Gastrocnemius medialis (tissue), 4 donors: ENCODE results near the gene MAPKAP1. TPM values are rescaled to one million over a fixed set of nuclear protein-coding genes. Genes with fewer than 3 reads are reported as not detected.

ENCODE experiments used
- ATAC-seq, 2 donors: fragments of 150-250 bp; one replicate each; pipeline ENCODE4 v1.9.1; 2016
- DNase-seq, 2 donors: peaks; one replicate each; pipeline ENCODE4 v3.0.0-alpha.2; 2019
- H3K27ac ChIP-seq, 4 donors: fragments of 200-600 bp; sonication (generic); 1 replicate in 1 of 4; 2 replicates in 3 of 4; pipeline ENCODE4 v1.5.1; 2016 to 2018; ENCODE audit warnings: mild to moderate bottlenecking in 2 of 4, moderate library complexity in 1 of 4
- H3K27me3 ChIP-seq, 3 donors: fragments of 200-600 bp; sonication (generic) in 2 of 3; 1 replicate in 1 of 3; 2 replicates in 2 of 3; pipeline versions ENCODE4 v1.5.1 to v1.6.0; 2016 to 2019; ENCODE audit warnings: mild to moderate bottlenecking in 1 of 3, moderate library complexity in 1 of 3
- H3K36me3 ChIP-seq, 2 donors: fragments of 200-600 bp; sonication (generic) in 1 of 2; one replicate each; pipeline ENCODE4 v1.5.1; 2017 to 2018
- H3K4me1 ChIP-seq, 2 donors: fragments of 200-600 bp; sonication (generic) in 1 of 2; one replicate each; pipeline ENCODE4 v1.5.1; 2016 to 2017; ENCODE audit warnings: mild to moderate bottlenecking in 2 of 2
- H3K4me3 ChIP-seq, 4 donors: fragments of 200-600 bp; sonication (generic) in 3 of 4; 1 replicate in 1 of 4; 2 replicates in 3 of 4; pipeline ENCODE4 v1.5.1; 2016 to 2019; ENCODE audit warnings: mild to moderate bottlenecking in 2 of 4
- H3K9me3 ChIP-seq, 3 donors: fragments of 200-600 bp; sonication (generic) in 2 of 3; 1 replicate in 1 of 3; 2 replicates in 2 of 3; pipeline ENCODE4 v1.5.1; 2016 to 2019
- POLR2A ChIP-seq, 2 donors: fragments of 450-650 bp; IDR thresholded peaks; one replicate each; pipeline ENCODE4 v1.6.1; 2017; ENCODE audit warnings: antibody characterized with exemption in 2 of 2, mild to moderate bottlenecking in 2 of 2, moderate library complexity in 2 of 2
- in situ Hi-C, 4 donors: fragments of 200-750 bp; cut with MboI; loops; one replicate each; pipeline versions ENCODE4 v1.15.0 to v1.8.0; 2017; ENCODE audit warnings: low sequenced_read_pairs in 4 of 4
- intact Hi-C: fragments of 100-400 bp; cut with DNase I; formaldehyde crosslinking; loops from one replicate; pipeline ENCODE4 v1.15.1; 2023; ENCODE audit warnings: low total_unique reads
- total RNA-seq, 4 donors: library from RNA; depleted of rRNA; stranded (reverse); fragments of >200 nt; gene quantifications; one replicate each; pipeline versions ENCODE4 v1.1.0 to v1.2.3, GENCODE V29; 2016
- TF ChIP-seq, protein P1 (sequence below), 5 experiments: fragments of 450-650 bp in 3 of 5; fragments of 200-600 bp in 2 of 5; sonication (generic) in 2 of 5; IDR thresholded peaks in 4 of 5; conservative IDR thresholded peaks in 1 of 5; 1 replicate in 4 of 5; 2 replicates in 1 of 5; pipeline ENCODE4 v1.5.1; 2016 to 2019; ENCODE audit warnings: antibody characterized with exemption in 5 of 5, mild to moderate bottlenecking in 3 of 5, moderate library complexity in 3 of 5

The MAPKAP1 gene
- total RNA-seq, 4 donors from 2014 or later, result 58.2 to 123 (median 104) TPM

DNA sequence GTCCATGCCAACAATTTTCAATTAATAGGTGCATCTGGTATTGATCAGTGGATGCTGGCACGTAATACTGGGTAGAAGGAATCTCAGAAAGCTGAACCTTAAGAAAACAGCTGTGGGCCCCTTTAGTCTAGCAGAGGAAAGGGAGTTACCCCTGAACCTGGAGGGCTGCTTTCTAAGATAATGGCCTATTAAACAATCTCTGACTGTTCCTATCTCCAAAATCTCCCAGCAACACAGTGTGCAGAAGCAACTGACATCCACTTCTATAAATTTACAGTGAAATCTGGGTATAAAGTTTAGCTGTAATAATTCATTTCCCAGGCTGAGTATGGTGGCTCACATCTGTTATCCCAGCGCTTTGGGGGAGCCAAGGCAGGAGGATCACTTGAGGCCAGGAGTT lies 198.8 kb downstream of the MAPKAP1 start:
- in situ Hi-C loops, result no loop called here
- H3K4me1 ChIP-seq, result peaks cover 30 to 35% of the 10 kb centered on the region in 2 donors

DNA sequence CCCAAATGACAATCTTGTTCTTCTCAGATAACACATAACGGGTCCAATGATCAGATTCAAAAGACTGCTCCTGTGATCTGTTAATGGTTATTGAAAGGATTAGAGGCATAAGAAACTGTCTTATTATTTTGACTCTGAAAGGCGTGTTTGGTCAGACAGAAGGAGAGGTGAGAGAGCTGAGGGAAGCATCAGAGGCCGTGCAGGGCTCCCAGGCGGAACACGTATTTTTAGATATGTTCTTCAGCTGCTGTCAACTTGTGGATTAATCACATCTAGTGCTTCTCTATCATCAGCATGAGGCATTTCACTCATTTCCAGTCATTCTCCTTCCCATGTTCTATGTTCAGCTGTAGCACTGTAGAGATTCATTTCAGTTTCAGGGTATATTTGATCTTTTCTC lies 199.8 kb downstream of the MAPKAP1 start:
- H3K4me1 ChIP-seq, result peaks cover 23 to 30% of the 10 kb centered on the region in 2 donors
- in situ Hi-C loops, result no loop called here

More for the DNA sequence above, 198.8 kb downstream of the MAPKAP1 start:
- no peak for TF ChIP-seq POLR2A (IDR thresholded peaks at IDR 0.05)
- TF ChIP-seq, protein P1, sequence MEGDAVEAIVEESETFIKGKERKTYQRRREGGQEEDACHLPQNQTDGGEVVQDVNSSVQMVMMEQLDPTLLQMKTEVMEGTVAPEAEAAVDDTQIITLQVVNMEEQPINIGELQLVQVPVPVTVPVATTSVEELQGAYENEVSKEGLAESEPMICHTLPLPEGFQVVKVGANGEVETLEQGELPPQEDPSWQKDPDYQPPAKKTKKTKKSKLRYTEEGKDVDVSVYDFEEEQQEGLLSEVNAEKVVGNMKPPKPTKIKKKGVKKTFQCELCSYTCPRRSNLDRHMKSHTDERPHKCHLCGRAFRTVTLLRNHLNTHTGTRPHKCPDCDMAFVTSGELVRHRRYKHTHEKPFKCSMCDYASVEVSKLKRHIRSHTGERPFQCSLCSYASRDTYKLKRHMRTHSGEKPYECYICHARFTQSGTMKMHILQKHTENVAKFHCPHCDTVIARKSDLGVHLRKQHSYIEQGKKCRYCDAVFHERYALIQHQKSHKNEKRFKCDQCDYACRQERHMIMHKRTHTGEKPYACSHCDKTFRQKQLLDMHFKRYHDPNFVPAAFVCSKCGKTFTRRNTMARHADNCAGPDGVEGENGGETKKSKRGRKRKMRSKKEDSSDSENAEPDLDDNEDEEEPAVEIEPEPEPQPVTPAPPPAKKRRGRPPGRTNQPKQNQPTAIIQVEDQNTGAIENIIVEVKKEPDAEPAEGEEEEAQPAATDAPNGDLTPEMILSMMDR (IDR thresholded peaks at IDR 0.05 in 4 of 5, conservative IDR thresholded peaks at IDR 0.05 in 1 of 5), result no peak
- peaks cover 0 to 4% of the 10 kb centered on the region in 2 donors for H3K36me3 ChIP-seq
- no peak overlapping the region for H3K4me3 ChIP-seq
- H3K27me3 ChIP-seq, result no peaks in the 10 kb centered on the region
- no peak for ATAC-seq
- intact Hi-C loops, result no loop called here
- H3K27ac ChIP-seq, result no peak overlapping the region
- no peak for DNase-seq
- no peaks in the 10 kb centered on the region for H3K9me3 ChIP-seq

DNA sequence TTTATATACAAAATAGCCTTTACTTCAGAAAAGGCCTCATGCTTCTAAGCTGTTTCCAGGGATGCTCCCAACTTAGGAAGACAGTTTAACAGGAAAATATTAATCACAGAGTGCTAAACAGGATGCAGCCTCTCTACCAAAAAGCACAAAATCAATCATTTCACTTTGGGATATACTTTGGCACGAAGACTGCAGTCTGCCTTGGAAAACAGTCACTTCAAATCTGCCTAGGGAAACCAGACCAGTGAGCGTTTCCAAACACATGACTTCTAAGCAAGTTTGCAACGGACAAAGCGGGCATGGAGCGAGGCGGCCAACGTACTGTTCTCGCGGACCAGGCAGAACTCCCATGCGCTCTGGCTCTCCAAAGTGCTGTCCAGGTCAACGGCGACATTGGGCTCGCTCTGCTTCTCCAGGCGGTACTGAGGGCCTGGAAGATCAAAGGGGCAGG lies 201.0 kb downstream of the MAPKAP1 start:
- in situ Hi-C loops, result no loop called here
- Histone ChIP-seq H3K27ac (no peak overlapping the region), H3K4me3 (no peak overlapping the region), H3K36me3 (peaks cover 0 to 4% of the 10 kb centered on the region in 2 donors), H3K4me1 (peaks cover 11 to 19% of the 10 kb centered on the region in 2 donors), H3K9me3 (no peaks in the 10 kb centered on the region), H3K27me3 (no peaks in the 10 kb centered on the region)
- ATAC-seq, result no peak
- no peak for TF ChIP-seq POLR2A (IDR thresholded peaks at IDR 0.05)
- TF ChIP-seq, protein P1 (IDR thresholded peaks at IDR 0.05 in 4 of 5, conservative IDR thresholded peaks at IDR 0.05 in 1 of 5), result no peak
- intact Hi-C loops, result no loop called here
- no peak for DNase-seq

More for the DNA sequence above, 199.8 kb downstream of the MAPKAP1 start:
- Histone ChIP-seq H3K36me3 (peaks cover 0 to 4% of the 10 kb centered on the region in 2 donors), H3K27me3 (no peaks in the 10 kb centered on the region), H3K9me3 (no peaks in the 10 kb centered on the region), H3K27ac (no peak overlapping the region), H3K4me3 (no peak overlapping the region)
- TF ChIP-seq, protein P1 (IDR thresholded peaks at IDR 0.05 in 4 of 5, conservative IDR thresholded peaks at IDR 0.05 in 1 of 5), result no peak
- TF ChIP-seq POLR2A (IDR thresholded peaks at IDR 0.05), result no peak
- ATAC-seq (no peak), DNase-seq (no peak)
- intact Hi-C loops, result no loop called here

DNA sequence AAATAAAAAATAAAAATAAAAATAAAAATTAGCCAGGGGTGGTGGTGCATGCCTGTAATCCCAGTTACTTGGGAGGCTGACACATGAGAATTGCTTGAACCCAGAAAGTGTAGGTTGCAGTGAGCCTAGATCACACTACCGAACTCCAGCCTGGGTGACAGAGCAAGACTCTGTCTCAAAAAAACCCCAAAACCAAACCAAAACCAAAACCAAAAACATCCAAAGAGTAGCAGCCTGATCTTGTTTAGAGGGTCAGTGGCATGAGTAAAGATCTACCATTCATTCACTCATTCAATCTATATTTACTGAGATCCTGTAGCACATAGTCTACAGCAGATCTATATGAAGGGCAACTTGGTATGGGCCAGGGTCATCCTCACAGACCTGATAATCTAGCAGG lies 202.4 kb downstream of the MAPKAP1 start:
- Histone ChIP-seq H3K9me3 (no peaks in the 10 kb centered on the region), H3K36me3 (peaks cover 0 to 4% of the 10 kb centered on the region in 2 donors), H3K27ac (no peak overlapping the region), H3K27me3 (no peaks in the 10 kb centered on the region), H3K4me3 (no peak overlapping the region), H3K4me1 (peaks cover 4 to 5% of the 10 kb centered on the region in 2 donors)
- DNase-seq, result no peak
- TF ChIP-seq, protein P1 (IDR thresholded peaks at IDR 0.05 in 4 of 5, conservative IDR thresholded peaks at IDR 0.05 in 1 of 5), result no peak
- no peak for TF ChIP-seq POLR2A (IDR thresholded peaks at IDR 0.05)
- intact Hi-C loops, result no loop called here
- ATAC-seq, result no peak
- in situ Hi-C loops, result no loop called here

DNA sequence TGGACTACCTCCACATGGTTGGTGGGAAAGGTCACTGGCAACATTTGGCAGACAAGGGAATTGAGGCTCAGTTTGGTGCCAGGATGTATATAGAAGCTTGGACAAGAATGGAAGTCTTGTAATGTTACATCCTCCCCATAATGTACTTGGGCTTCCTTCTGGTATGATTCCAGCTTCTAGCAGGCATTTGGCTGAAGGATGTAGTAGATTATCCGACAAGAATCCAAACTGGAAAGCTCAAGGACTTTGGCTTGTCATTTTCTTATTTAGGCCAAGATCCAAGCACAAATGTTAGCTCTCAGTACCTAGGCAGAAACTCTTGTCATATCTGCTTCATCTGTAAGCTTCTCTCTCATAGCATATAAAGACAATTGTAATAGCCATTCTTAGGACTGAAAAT lies 209.1 kb downstream of the MAPKAP1 start:
- Histone ChIP-seq H3K9me3 (no peaks in the 10 kb centered on the region), H3K27me3 (no peaks in the 10 kb centered on the region), H3K27ac (no peak overlapping the region), H3K36me3 (no peaks in the 10 kb centered on the region), H3K4me3 (no peak overlapping the region), H3K4me1 (no peaks in the 10 kb centered on the region)
- intact Hi-C loops (no loop called here), in situ Hi-C loops (no loop called here)
- no peak for DNase-seq
- TF ChIP-seq, protein P1 (IDR thresholded peaks at IDR 0.05 in 4 of 5, conservative IDR thresholded peaks at IDR 0.05 in 1 of 5), result no peak
- TF ChIP-seq POLR2A (IDR thresholded peaks at IDR 0.05), result no peak
- ATAC-seq, result no peak
